Mammary epithelial cell (primary cell): ENCODE results near the gene KLK2.

Experiments
- EZH2 ChIP-seq: IDR thresholded peaks from 2 replicates; pipeline ENCODE4 v1.6.1; 2012; ENCODE audit warnings: low read length, inconsistent platforms, borderline replicate concordance
- TF ChIP-seq, protein P1 (sequence below), 2 donors: IDR thresholded peaks in 1 of 2; conservative IDR thresholded peaks in 1 of 2; 2 replicates each; pipeline ENCODE4 v1.5.1; 2011 to 2012; ENCODE audit warnings: inconsistent platforms in 2 of 2, low read length in 2 of 2, mild to moderate bottlenecking in 2 of 2, control low read depth in 1 of 2, low read depth in 1 of 2; ENCODE audit not compliant: insufficient read depth in 1 of 2; ENCODE audit errors: extremely low read depth in 1 of 2

DNA sequence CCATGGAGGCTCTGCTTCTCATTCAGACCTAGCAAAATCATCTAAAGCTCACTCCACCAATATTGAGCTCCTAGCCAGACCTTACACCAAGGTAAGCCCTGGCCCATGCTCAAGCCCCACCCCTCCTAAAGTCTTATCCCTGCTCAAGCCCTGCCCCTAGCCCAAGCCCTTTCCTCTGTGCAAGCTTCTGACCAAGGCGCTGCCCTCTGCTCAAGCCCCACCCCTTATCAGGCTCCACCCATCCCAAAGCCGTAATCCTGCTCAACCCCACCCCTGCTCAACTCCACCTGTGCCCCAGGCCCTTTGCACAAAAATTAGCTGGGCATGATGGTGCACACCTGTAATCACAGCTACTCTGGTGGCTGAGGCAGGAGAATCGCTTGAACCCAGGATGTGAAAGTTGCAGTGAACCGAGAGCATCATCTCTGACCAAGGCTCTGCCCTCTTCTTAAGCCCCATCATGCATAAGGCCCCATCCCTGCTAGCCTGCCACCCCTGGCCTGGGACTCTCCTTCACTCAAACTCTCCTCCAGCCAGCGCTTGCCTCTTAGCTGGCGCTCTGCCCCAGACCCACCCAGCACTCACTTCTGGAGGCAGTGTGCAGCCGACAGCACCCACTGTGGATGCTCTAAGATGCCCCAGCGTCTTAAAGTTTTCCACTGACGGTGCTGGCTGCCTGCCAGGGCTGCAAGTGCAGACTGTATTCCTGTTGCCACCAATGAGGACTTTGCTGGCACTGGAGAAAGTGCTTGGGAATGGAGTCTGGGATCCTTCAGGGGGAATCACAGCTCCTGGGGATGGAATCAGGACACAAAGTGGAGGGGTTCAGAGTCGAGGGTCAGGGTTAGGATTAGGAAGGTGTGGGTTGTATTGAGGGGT, 21.5 kb downstream of the KLK2 start:
- TF ChIP-seq, protein P1, sequence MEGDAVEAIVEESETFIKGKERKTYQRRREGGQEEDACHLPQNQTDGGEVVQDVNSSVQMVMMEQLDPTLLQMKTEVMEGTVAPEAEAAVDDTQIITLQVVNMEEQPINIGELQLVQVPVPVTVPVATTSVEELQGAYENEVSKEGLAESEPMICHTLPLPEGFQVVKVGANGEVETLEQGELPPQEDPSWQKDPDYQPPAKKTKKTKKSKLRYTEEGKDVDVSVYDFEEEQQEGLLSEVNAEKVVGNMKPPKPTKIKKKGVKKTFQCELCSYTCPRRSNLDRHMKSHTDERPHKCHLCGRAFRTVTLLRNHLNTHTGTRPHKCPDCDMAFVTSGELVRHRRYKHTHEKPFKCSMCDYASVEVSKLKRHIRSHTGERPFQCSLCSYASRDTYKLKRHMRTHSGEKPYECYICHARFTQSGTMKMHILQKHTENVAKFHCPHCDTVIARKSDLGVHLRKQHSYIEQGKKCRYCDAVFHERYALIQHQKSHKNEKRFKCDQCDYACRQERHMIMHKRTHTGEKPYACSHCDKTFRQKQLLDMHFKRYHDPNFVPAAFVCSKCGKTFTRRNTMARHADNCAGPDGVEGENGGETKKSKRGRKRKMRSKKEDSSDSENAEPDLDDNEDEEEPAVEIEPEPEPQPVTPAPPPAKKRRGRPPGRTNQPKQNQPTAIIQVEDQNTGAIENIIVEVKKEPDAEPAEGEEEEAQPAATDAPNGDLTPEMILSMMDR (conservative IDR thresholded peaks at IDR 0.05 in 1 of 2, IDR thresholded peaks at IDR 0.05 in 1 of 2; ENCODE audit: extremely low read depth in 1 of 2, insufficient read depth in 1 of 2, low read depth in 1 of 2, low read length in 2 of 2): no peak
- no peak for TF ChIP-seq EZH2
